Hindlimb muscle (tissue), 1 donor: Measurements from ENCODE around the gene MRPL44. TPM values are rescaled to one million over a fixed set of nuclear protein-coding genes. Genes with fewer than 3 reads are reported as not detected.
A peak's percentile ranks its signal among the peaks of the same experiment; 100 is the strongest.
"Not testable (repeated sequence)": the region's sequence is repeated elsewhere in the genome, so short reads cannot be mapped to it uniquely, and the experiment has no call there.

Source experiments
- DNase-seq: peaks from one replicate; pipeline ENCODE4 v3.0.0-alpha.2; 2013
- polyA plus RNA-seq: library from polyadenylated mRNA; unstranded; fragments of 120-200 nt; gene quantifications from one replicate; pipeline ENCODE4 v1.2.1, GENCODE V29; 2013; ENCODE audit not compliant: insufficient read length

Gene MRPL44
- polyA plus RNA-seq, 1 donor = 24.3 TPM

- no peak for DNase-seq
These were observed 20.4 kb upstream of the MRPL44 start for GRCh38 chr2:223936862-223937326.

- no peak for DNase-seq
These were observed 19.7 kb upstream of the MRPL44 start for GRCh38 chr2:223937535-223937934.

- not testable (repeated sequence) for DNase-seq
These were observed 17.8 kb upstream of the MRPL44 start for GRCh38 chr2:223939438-223939837.

GRCh38 chr2:223941579-223942277, 15.5 kb upstream of the MRPL44 start:
- DNase-seq = no peak

- DNase-seq = no peak
These were observed 14.1 kb upstream of the MRPL44 start for GRCh38 chr2:223943135-223943534.

- no peak for DNase-seq
These were observed 13.7 kb upstream of the MRPL44 start for GRCh38 chr2:223943561-223944008.

- no peak for DNase-seq
These were observed 13.0 kb upstream of the MRPL44 start for GRCh38 chr2:223944166-223944702.

GRCh38 chr2:223944703-223945531, 12.3 kb upstream of the MRPL44 start, which contains the start of gene WDFY1:
Gene WDFY1, minus strand, starts transcription at chr2:223945335. Its CDS starts 51 bp downstream, at chr2:223945284.
- peak; percentile 93 for DNase-seq

- DNase-seq = no peak
These were observed 11.5 kb upstream of the MRPL44 start for GRCh38 chr2:223945755-223946154.

GRCh38 chr2:223947711-223948205, 9.5 kb upstream of the MRPL44 start:
- DNase-seq = no peak

- no peak for DNase-seq
These were observed 7.9 kb upstream of the MRPL44 start for GRCh38 chr2:223949241-223949840.

- no peak for DNase-seq
These were observed 6.6 kb upstream of the MRPL44 start for GRCh38 chr2:223950448-223951347.

GRCh38 chr2:223952280-223952968, 4.8 kb upstream of the MRPL44 start:
- no peak for DNase-seq

- DNase-seq = no peak
These were observed 2.9 kb upstream of the MRPL44 start for GRCh38 chr2:223954401-223954800.

GRCh38 chr2:223956300-223956699, 963 bp upstream of the MRPL44 start:
- no peak for DNase-seq

- DNase-seq = no peak
These were observed 2.4 kb downstream of the MRPL44 start for GRCh38 chr2:223959688-223960087.

- DNase-seq = no peak
These were observed 10.7 kb downstream of the MRPL44 start for GRCh38 chr2:223967981-223968380.

GRCh38 chr2:223969315-223969714, 12.1 kb downstream of the MRPL44 start:
- DNase-seq = no peak

- no peak for DNase-seq
These were observed 12.6 kb downstream of the MRPL44 start for GRCh38 chr2:223969856-223970255.

- DNase-seq = peak; percentile 63
These were observed 13.3 kb downstream of the MRPL44 start for GRCh38 chr2:223970343-223971128.
